Keratinocyte (primary cell): ENCODE data around the gene PITPNC1.

Experiments used
- CTCF ChIP-seq, 3 experiments: IDR thresholded peaks in 1 of 3; conservative IDR thresholded peaks in 1 of 3; optimal IDR thresholded peaks in 1 of 3; 2 replicates in 2 of 3; 3 replicates in 1 of 3; pipeline versions ENCODE3 to v1.5.1; 2011; ENCODE audit warnings: low read length in 3 of 3, mild to moderate bottlenecking in 3 of 3, moderate library complexity in 2 of 3, control low read depth in 1 of 3, inconsistent platforms in 1 of 3; ENCODE audit not compliant: insufficient read depth in 2 of 3; ENCODE audit errors: extremely low read depth in 1 of 3
- EZH2 ChIP-seq: IDR thresholded peaks from one replicate; pipeline ENCODE4 v1.6.1; 2012; ENCODE audit warnings: inconsistent platforms, mild to moderate bottlenecking, low read length, moderate library complexity

GRCh38 chr17:67718325-67718941, 341.4 kb downstream of the PITPNC1 start:
- no peak for TF ChIP-seq CTCF (optimal IDR thresholded peaks at IDR 0.05 in 1 of 3, IDR thresholded peaks at IDR 0.05 in 1 of 3, conservative IDR thresholded peaks at IDR 0.05 in 1 of 3; ENCODE audit: extremely low read depth in 1 of 3, insufficient read depth in 2 of 3, low read length in 3 of 3)
- TF ChIP-seq EZH2 = no peak
